Superior temporal gyrus (tissue), 1 donor: Measurements from ENCODE around the gene ZNF3.

Source experiments
- DNase-seq: peaks from one replicate; pipeline ENCODE4 v3.0.0-alpha.2; 2016; ENCODE audit errors: extremely low spot score

Gene ZNF3

DNA sequence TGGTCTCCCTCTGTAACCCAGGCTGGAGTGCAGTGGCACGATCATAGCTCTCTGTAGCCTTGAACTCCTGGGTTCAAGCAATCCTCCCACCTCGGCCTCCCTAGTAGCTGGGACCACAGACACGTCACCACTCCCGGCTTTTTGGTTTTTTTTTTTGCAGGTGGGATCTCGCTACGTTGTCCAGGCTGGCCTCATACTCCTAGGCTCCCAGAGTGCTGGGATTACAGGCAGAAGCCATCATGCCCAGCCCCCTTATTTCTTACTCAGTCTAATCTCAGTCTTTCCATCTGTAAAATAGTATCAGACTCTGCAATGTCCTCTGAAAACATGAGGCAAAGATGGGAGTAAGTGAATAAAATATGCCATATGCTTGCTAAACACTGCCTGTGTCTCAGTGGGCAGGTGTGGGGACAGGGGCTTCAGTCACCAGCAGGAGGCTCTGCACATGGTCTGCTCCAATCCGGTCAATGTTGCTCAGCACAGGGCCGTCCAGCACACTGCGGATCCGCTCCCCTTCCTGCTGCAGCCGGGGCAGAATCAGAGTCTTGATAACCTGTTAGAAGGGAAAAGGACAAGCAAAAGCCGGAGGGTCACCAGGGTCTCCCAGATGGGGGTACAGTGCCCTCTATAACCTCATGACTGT lies 28.1 kb upstream of the ZNF3 start:
- DNase-seq, result no peak

DNA sequence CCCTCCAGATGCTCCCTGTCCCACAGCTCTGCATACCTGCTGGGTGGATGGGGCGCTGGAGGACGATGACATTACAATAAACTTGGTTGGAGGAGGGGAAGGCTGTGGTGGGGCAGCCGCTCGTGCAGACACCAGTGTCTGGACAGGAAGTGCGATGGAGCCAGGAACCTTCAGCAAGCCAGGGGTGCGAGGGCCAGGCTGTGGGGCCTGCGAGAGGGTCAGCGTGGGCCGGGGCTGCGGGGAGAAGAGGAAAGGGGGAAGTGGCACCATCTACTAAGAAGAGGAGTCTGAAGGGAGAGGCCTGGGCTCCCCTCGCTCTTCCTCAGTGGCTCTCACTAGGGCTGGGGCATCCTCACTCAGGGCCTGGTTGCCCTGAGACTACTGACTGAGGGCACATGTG lies 26.4 kb upstream of the ZNF3 start:
- no peak for DNase-seq

DNA sequence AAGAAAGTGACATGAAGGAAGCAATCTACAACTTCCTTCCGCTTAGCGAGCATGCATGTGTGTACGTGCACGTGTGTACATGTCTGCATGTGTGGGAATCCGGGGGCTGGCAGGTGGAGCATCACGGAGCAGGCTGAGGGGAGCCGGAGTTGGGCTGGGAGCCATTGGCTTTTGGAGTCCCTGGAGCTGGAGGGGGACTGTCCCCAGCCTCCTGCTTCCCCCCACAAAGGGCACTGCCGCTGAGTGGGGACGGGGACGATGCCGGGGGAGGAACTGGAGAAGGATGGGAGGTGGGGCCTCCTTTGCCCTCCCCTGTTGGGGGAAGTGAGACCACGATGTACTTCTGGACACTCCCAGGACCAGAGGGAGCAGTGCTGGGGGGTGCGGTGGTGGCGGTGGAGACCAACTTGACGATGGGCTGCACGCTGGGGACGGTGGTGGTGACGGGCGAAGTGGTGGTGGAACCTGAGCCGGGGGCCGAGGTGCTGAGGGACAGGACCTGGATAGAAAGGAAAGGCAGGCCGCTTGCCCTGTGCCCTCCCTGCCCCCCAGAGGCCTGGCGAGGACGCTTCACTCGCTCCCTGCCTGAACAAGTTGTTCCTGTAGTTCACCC lies 25.7 kb upstream of the ZNF3 start:
- no peak for DNase-seq

DNA sequence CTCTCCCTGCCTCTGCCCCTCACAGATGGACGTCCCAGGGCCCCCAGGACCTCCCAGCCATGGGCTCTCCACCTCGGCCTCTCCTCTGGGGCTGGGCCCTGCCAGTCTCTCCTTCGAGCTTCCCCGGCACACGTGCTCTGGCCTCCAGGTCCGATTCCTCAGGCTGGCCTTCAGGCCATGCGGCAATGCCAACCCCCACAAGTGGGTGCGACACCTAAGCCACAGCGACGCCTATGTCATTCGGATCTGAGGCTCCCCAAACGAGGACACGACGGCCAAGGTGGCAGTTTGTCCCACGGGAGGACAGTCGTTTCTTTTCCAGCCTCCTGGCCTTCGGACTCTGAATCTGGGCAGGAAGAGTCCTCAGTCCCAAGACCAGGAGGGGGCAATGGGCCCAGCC lies 25.1 kb upstream of the ZNF3 start:
- DNase-seq, result no peak

DNA sequence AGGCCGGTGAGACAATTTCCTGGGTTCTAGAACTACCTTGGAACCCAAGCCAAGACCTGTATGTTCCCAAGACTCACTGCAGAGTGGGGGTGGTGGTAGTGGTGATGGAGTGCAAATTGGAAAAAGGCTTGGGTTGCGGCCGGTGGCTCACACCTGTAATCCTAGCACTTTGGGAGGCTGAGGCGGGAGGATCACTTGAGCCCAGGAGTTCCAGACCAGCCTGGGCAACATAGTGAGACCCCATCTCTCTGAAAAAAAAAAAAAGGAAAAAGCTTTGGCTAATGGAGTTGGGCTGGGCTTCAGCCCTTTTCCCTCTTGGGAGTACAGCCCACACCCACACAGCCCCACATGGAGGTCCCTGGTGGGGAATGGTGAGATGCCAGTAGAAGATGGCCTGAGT lies 24.0 kb upstream of the ZNF3 start:
- no peak for DNase-seq

DNA sequence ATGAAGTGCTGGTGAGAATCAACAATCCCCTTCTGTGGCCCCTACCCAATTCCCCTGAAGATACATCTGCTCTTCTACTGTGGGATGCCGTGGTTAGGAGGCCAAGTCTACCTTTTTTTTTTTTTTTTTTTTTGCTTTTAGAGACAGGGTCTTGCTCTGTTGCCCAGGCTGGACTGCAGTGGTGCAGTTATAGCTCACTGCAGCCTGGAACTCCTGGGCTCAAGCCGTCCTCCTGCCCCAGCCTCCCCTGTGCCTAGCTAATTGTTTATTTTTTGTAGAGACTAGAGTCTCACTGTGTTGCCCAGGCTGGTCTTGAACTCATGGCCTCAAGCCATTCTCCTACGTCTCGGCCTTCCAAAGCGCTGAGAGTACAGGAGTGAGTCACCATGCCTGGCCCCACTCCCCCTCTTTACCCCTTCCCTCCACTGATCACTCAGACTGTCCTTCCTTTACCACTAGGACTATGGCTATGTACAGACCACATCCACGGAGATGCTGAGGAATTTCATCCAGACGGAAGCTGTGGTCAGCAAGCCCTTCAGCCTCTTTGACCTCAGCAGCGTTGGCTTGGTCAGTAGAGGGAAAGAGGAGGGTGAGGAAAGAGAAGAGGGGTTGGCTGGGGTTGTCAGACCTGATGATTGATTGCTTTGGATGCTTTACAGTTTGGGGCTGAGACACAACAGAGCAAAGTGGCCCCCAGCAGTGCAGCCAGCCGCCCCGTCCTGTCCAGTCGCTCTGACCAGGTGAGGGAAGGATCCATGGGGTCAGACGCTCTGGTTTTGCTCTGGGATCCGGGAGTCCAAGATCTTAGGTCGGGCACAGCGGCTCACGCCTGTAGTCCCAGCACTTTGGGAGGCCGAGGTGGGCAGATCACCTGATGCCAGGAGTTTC lies 21.7 kb upstream of the ZNF3 start:
- DNase-seq, result no peak

DNA sequence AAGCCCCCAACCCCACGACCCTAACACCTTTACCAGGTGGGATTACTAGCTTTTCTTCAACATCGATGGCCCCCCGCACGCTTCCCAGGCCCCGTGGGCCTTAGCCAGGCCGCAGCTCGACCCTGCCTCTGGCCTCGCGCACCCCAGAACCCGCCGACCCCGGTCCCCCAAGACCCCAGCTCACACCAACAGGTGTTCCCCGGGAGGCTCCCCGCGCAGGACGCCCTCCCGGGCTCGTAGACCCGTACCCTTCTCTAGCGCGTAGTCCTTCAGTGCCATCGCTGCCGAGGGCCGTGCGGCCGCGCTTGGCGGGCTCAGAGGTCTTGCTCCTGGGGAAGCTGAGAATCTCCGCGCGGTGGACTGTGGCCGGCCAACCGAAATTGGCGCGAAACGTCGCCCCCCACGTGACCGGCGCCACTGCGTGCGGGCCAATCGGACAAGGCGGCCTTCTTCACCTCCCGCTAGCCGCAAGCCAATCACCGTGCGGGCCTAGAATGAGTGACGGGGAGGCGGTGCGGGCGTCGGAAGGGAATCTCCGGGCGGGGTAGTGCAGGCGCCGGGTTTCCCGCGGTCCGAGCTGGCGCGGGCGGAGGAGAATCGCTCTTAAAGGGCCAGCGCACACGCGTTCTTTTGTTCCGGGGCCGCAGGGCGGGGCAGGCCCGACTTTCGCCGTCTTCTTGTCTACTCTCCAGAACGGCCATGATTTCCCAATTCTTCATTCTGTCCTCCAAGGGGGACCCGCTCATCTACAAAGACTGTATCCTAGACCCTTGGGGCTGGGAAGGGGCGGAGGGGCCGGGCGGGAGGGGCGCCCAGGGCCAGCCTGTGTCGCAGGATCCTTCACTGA lies 19.7 kb upstream of the ZNF3 start, which contains the start of the genes AP4M1 and MCM7:
Gene AP4M1, plus strand, starts transcription at position 628 of the 847 bp plus-strand sequence. Its CDS starts 72 bp downstream, at position 700.
Gene MCM7, minus strand, starts transcription at position 382 of the 847 bp plus-strand sequence. Its CDS starts 103 bp downstream, at position 279.
- DNase-seq, result peak; percentile 99

DNA sequence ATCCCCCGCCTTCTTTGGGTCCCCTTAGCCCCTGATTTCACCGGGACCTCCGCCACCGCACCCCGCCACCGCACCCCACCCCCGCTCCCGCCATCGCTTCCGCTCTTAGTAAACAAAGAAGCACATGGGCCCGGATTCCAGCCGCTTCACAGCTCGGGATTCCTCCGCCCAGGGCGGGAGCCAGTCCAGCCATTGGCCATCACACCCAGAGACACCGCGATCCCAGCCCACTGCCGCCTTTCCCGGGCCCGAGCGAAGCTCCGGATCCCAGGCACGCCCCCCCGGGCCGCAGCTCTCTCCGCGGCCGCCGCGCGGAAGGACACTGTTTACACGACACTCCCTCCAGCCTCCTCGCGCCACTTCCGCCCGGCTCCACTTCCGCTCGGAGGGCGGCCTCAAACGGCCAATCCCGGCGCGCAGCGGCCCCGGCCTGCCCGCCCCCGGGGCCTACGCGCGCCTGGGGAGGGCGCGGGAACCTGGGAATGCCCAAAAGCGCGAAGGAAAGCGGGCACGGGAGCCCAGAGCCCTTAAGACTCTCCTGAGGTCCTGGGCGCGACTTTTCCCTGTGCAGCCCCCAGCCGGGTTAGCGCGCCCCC lies 19.0 kb upstream of the ZNF3 start:
- DNase-seq, result peak; percentile 90

DNA sequence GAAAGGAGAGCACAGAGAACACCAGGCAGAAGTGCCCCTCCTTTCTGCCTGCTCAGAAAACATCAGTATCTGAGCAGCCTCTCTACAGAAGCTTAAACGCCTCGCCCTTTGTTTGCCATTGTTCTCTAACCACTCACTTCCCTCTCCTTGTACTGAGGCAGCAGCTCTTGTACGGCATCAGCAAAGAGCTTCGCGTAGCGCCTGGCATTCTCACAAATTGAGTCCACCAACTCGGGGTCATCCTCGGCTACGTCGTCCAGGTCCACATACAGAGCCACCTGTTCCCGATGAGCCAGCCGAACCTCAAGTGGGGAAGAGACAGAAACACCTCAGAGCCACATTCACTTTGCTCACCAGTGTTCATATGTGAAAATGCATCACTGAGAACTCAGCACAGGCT lies 17.9 kb upstream of the ZNF3 start:
- DNase-seq, result no peak

DNA sequence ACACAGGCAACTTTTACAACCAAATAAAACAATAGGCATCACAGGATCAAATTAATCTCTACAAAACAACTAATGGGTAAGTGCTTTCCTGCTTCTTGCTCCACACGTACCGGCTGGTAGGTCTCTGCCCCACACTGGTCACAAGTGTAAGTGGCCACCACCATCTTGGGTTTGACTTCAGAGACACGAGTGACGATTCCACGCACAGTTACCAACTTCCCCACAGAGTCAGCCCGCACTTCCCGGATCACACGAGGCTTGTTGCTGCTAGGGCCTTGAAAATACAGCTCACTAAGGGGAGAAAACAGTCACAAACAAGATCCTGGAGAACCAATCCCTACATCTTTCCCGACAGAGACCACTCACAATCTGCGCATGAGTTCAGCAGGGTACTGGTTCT lies 17.4 kb upstream of the ZNF3 start:
- no peak for DNase-seq

DNA sequence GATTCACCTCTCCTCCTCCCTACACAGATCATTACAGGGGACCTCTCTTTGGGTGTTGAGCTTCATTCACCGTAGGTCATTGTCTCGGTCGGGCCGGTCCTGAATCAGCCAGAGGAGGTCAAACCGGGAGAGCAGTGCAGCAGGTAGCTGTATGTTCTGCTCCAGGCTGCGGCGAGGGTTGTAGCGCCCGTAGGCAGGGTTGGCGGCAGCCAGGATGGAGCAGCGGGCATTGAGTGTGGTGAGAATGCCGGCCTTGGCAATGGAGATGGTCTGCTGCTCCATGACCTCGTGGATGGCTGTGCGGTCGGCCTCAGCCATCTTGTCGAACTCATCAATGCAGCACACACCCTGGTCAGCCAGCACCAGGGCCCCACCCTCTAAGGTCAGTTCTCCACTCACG lies 14.2 kb upstream of the ZNF3 start:
- no peak for DNase-seq

DNA sequence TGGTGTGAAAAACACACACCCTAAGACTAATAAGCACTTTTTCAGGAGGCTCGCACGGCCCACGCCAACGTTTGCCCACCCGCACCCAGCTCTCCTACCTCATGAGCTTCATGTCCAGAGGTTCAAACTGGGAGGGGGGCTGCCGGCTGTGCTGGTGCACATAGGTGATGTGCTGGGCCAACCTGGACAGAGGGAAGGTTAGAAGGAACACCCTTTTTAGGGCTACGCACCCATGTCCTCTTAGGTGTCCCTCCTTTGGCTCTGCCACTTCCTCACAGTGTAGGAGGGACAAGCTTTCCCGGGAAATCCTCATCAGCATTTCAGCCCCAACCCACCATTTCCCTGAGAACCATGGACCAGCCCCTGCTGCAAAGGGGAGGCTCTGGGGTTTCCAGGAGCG lies 13.8 kb upstream of the ZNF3 start:
- no peak for DNase-seq

DNA sequence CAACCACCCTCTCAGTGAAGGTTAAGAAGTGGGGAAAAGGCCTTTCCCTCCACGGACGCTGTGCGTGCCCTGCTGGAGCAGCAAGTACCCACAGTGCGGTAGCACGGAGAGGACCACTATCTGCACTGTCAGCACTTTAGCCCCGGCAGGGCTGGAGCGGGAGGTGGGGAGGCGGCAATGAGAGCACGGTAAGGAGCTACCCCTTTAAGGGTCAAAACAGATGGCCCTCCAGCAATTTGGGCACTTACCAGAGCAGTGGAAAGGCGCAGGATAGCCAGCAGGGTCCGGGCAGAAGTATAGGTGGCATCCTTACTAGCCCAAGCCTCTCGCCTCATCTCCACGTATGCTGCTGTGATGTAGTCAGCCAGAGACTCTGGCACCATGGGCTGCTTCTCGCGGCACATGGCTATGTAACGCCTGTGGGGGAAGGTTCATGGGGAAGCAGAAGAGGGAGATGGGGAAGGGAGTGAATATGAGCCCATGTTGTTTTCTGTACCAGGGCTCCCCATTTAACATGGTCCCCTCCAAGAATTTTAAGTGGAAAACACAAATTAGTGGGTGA lies 12.5 kb upstream of the ZNF3 start:
- no peak for DNase-seq

DNA sequence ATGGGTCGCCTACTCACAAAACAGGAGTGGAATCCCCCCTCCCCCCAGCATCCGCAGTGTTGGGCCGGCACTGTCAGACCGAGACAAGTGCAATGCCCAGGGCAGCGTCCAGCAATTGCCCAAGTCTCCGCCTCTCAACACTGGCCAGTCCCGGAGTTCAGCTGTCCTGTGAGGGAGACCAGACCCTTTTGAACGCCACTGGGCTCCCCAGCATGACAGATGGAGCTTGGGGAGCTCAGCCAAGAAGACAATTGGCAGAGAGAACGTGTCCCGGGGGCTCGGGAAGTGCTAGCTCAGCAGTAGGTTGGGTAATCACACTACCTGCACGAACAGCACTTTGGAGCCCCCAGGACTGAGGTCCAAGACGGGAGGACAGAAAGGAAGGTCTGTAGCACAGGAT lies 12.0 kb upstream of the ZNF3 start:
- DNase-seq, result no peak

DNA sequence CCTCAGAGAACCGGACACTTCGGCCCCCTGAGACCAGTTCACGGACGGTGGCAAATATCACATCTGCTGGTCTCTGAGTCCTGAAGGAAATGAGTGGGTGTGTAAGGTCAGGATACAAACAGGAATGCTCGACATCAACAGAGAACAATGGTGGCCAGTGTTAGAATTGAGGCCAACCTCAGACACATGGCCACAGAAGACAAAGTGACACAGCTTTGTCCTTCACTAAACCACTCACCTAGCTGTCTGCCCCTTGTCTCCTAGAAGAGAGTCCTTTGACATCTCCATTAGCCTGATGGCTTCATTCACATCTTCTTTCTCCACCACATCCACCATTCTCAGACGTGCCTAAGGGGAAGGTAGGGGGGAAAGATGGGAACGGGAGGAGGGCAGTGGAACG lies 11.5 kb upstream of the ZNF3 start:
- DNase-seq, result no peak

DNA sequence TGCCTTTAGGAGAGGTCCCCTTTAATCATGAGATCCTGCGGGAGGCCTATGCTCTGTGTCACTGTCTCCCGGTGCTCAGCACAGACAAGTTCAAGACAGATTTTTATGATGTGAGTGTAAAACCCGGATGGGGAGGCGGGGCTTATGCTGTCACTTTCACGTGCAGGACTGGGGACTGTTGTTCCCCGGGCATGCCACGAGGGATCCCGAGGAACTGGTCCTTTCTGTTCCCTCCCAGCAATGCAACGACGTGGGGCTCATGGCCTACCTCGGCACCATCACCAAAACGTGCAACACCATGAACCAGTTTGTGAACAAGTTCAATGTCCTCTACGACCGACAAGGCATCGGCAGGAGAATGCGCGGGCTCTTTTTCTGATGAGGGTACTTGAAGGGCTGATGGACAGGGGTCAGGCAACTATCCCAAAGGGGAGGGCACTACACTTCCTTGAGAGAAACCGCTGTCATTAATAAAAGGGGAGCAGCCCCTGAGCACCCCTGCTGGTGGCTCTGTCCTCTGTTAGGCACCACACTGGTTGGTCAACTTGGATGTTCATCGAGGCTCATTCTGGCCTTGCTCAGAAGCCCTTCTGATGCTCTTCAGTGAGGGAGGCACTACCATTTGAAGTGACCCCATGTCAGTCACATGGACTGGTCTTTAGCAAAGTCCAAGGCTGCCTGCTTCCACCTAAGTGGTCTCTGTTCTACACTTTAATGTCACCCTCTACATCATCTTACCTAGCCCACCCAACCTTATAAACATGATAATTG lies 10.1 kb upstream of the ZNF3 start:
- no peak for DNase-seq

DNA sequence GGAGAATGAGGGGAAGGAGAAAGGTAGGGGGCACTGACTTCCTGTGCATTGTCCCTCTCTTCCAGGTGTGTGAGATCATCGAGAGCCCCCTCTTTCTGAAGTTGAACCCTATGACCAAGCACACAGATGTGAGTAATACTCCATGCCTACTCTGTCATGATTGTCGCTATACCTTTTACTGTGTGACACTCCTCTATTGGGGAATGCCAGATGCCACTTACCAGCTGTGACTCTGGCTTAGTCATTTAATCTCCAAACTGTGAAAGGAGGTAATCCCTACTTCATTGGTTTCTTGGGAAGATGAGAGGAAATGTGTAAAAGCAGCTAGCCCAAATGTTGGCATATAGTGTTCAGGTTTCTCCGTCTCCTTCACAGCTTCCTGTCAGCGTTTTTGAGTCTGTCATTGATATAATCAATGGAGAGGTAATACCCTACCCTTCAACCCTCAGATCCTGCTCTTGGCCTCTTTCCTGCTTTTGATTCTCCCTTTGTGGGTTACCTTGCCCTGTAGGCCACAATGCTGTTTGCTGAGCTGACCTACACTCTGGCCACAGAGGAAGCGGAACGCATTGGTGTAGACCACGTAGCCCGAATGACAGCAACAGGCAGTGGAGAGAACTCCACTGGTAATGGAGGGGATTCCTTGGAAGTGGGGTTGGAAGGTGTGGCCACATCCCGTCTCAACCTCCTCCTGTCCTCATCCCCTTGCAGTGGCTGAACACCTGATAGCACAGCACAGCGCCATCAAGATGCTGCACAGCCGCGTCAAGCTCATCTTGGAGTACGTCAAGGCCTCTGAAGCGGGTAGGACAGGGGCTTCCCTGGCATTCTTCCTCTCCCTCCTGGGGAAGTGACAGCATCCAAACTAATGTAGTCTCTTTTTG lies 9.2 kb upstream of the ZNF3 start:
- no peak for DNase-seq

DNA sequence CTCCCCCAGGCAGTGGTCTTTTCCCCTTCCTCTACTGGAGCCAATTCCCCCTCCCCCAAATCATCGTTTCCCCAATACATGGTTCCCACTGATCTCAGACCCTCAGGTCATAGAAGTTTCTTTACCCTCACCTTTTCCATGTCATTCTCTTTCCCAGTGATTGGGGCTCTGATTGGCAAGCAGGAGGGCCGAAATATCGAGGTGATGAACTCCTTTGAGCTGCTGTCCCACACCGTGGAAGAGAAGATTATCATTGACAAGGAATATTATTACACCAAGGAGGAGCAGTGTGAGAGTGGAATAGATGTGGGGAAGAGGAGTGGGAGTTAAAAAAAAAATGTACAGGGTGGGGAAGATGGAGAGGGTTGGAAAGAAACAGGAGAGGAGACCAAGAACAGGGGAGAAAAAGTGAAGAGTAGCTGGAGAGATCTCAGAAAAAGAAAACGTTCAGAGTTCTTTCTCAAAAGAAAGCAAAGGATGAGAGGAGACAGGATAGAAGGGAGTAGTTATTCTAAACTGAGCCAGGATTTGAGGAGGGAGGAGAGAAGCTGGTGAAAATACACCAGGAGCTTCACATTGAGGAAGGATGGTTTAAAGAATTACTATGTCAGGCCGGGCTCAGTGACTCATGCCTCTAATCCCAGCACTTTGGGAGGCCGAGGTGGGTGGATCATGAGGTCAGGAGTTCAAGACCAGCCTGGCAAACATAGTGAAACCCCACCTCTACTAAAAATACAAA lies 8.1 kb upstream of the ZNF3 start:
- no peak for DNase-seq
